ENCODE measurements around the gene OXCT1. TPM values are rescaled to one million over a fixed set of nuclear protein-coding genes. Genes with fewer than 3 reads are reported as not detected.

OXCT1 gene
- total RNA-seq, 1 donor from 2014 or later = 44.6 TPM

DNA sequence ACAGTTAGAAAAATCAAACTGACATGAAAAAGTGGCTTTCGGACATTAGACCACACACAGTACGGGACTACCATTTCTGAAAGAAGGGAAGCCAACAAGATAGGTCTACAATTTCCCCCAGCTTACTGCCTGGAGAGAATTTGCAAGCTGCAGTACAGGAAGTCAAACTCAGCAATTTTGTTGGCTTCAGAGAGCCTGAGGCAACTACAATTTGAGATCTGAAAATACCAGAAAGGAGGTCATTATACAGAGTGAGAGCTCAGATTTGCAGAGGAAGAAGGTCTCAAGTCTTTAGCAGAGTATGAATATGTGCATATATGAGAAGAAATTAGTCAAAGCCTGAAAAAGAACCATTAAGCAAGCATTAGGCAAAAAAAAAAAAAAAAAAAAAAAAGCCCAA lies 83.0 kb downstream of the OXCT1 start:
- Mint-ChIP-seq H3K36me3 (ENCODE audit: low read depth) (peaks cover 2% of the 10 kb centered on the region), H3K4me1 (ENCODE audit: low read depth) (peaks cover 89% of the 10 kb centered on the region), H3K27ac (ENCODE audit: unreplicated experiment) (peak overlapping the region; percentile 72), H3K4me3 (ENCODE audit: unreplicated experiment) (no peak overlapping the region), H3K9me3 (ENCODE audit: low read depth) (no peaks in the 10 kb centered on the region), H3K27me3 (ENCODE audit: low read depth) (no peaks in the 10 kb centered on the region)
- no peak for TF ChIP-seq CTCF (IDR thresholded peaks at IDR 0.05)
- DNase-seq (ENCODE audit: low spot score) = no peak

- Mint-ChIP-seq H3K27ac (ENCODE audit: unreplicated experiment) (peak overlapping the region; percentile 37), H3K36me3 (ENCODE audit: low read depth) (peaks cover 7% of the 10 kb centered on the region), H3K4me3 (ENCODE audit: unreplicated experiment) (no peak overlapping the region), H3K27me3 (ENCODE audit: low read depth) (no peaks in the 10 kb centered on the region), H3K4me1 (ENCODE audit: low read depth) (peaks cover 78% of the 10 kb centered on the region), H3K9me3 (ENCODE audit: low read depth) (no peaks in the 10 kb centered on the region)
- no peak for DNase-seq (ENCODE audit: low spot score)
- no peak for TF ChIP-seq CTCF (IDR thresholded peaks at IDR 0.05)
Measured at GRCh38 chr5:41785061-41785460, 85.2 kb downstream of the OXCT1 start.

DNA sequence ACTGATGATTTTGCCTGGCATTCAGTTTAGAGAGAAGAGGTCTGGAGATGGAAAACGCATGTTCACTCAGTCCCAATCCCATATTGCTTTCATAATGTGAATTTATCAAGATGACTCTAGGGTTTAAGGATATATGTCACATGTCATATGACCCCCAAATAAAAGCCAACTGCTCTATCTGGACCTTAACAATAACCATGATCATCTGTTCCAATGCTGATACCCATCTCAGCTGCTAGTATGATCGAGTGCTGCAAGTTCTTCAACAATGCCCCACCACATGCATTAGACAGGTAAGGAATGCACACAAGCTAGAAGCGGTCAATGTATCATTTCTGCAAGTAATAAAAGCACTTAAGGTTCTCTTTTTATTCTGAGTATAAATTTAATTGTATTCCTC lies 91.8 kb downstream of the OXCT1 start:
- H3K9me3 Mint-ChIP-seq (ENCODE audit: low read depth) = no peaks in the 10 kb centered on the region
- H3K27ac Mint-ChIP-seq (ENCODE audit: unreplicated experiment) = no peak overlapping the region
- H3K4me3 Mint-ChIP-seq (ENCODE audit: unreplicated experiment) = no peak overlapping the region
- no peak for DNase-seq (ENCODE audit: low spot score)
- H3K4me1 Mint-ChIP-seq (ENCODE audit: low read depth) = peaks cover 53% of the 10 kb centered on the region
- H3K27me3 Mint-ChIP-seq (ENCODE audit: low read depth) = no peaks in the 10 kb centered on the region
- no peak for TF ChIP-seq CTCF (IDR thresholded peaks at IDR 0.05)
- H3K36me3 Mint-ChIP-seq (ENCODE audit: low read depth) = peaks cover 7% of the 10 kb centered on the region

GRCh38 chr5:41776435-41776834 lies 93.8 kb downstream of the OXCT1 start:
- H3K4me1 Mint-ChIP-seq (ENCODE audit: low read depth) = peaks cover 59% of the 10 kb centered on the region
- no peak for DNase-seq (ENCODE audit: low spot score)
- H3K27me3 Mint-ChIP-seq (ENCODE audit: low read depth) = no peaks in the 10 kb centered on the region
- H3K4me3 Mint-ChIP-seq (ENCODE audit: unreplicated experiment) = no peak overlapping the region
- TF ChIP-seq CTCF (IDR thresholded peaks at IDR 0.05) = no peak
- H3K27ac Mint-ChIP-seq (ENCODE audit: unreplicated experiment) = peak overlapping the region; percentile 66
- peaks cover 5% of the 10 kb centered on the region for H3K36me3 Mint-ChIP-seq (ENCODE audit: low read depth)
- H3K9me3 Mint-ChIP-seq (ENCODE audit: low read depth) = no peaks in the 10 kb centered on the region

GRCh38 chr5:41773799-41774198 lies 96.4 kb downstream of the OXCT1 start:
- Mint-ChIP-seq H3K4me1 (ENCODE audit: low read depth) (peaks cover 75% of the 10 kb centered on the region), H3K27me3 (ENCODE audit: low read depth) (no peaks in the 10 kb centered on the region), H3K36me3 (ENCODE audit: low read depth) (peaks cover 2% of the 10 kb centered on the region), H3K9me3 (ENCODE audit: low read depth) (no peaks in the 10 kb centered on the region), H3K27ac (ENCODE audit: unreplicated experiment) (no peak overlapping the region), H3K4me3 (ENCODE audit: unreplicated experiment) (no peak overlapping the region)
- DNase-seq (ENCODE audit: low spot score) = no peak
- no peak for TF ChIP-seq CTCF (IDR thresholded peaks at IDR 0.05)

All from chondrocyte (in vitro differentiated cells).